Left lung (tissue), 10 donors: ENCODE data around the gene GAL. TPM values are rescaled to one million over a fixed set of nuclear protein-coding genes. Genes with fewer than 3 reads are reported as not detected.
A peak's percentile ranks its signal among the peaks of the same experiment; 100 is the strongest.

Experiments
- ATAC-seq: fragments of 200-7000 bp; cut with Tn5 transposase; one replicate; pipeline ENCODE4 v1.9.1; 2020; ENCODE audit warnings: moderate library complexity
- DNase-seq, 4 donors: peaks; one replicate each; pipeline ENCODE4 v3.0.0-alpha.2; 2013 to 2020
- H3K27ac ChIP-seq, 2 donors: fragments of 200-600 bp; sonication (generic) in 1 of 2; one replicate each; pipeline versions ENCODE4 v1.5.0 to v1.8.0; 2020 to 2021
- H3K27me3 ChIP-seq, 2 donors: fragments of 200-600 bp; sonication (generic) in 1 of 2; one replicate each; pipeline versions ENCODE4 v1.5.0 to v1.8.0; 2020 to 2021
- H3K36me3 ChIP-seq, 2 donors: fragments of 200-600 bp; sonication (generic) in 1 of 2; one replicate each; pipeline versions ENCODE4 v1.5.0 to v1.8.0; 2020 to 2021
- H3K4me1 ChIP-seq, 2 donors: fragments of 200-600 bp; one replicate each; pipeline ENCODE4 v1.8.0; 2021
- H3K4me3 ChIP-seq, 2 donors: fragments of 200-600 bp; sonication (generic) in 1 of 2; one replicate each; pipeline versions ENCODE4 v1.5.0 to v1.8.0; 2020 to 2021; ENCODE audit warnings: mild to moderate bottlenecking in 1 of 2
- H3K9me3 ChIP-seq, 2 donors: fragments of 200-600 bp; sonication (generic) in 1 of 2; one replicate each; pipeline versions ENCODE4 v1.5.0 to v1.8.0; 2020 to 2021
- CTCF ChIP-seq, 2 donors: fragments of 200-600 bp; sonication (generic) in 1 of 2; IDR thresholded peaks; one replicate each; pipeline versions ENCODE4 v1.5.0 to v1.8.0; 2021; ENCODE audit warnings: antibody characterized with exemption in 2 of 2
- intact Hi-C, 2 donors: fragments of 100-400 bp; cut with DNase I; formaldehyde crosslinking; loops; one replicate each; pipeline versions ENCODE4 v1.11.2 to v1.14.2; 2022
- polyA plus RNA-seq, 6 donors: library from polyadenylated mRNA; unstranded; fragments of 120-200 nt; gene quantifications; one replicate each; pipeline ENCODE4 v1.2.1, GENCODE V29; 2013; ENCODE audit not compliant: insufficient read length in 6 of 6
- total RNA-seq, 2 donors: library from RNA; stranded (reverse); fragmentation: NEBNext Ultra II Directional; extraction: Animal tissue kit (Norgen Biotek cat#: 25700); gene quantifications; one replicate each; pipeline ENCODE4 v1.2.1, GENCODE V29; 2021
- donor health status: DM: no; HTN: yes; CAD: no.
- donor health status: DM: no; HTN: no; CAD: no.

Gene GAL
- total and polyA plus RNA-seq, 8 donors: 0.15 to 1.4 TPM; not detected in 6

- TF ChIP-seq CTCF (IDR thresholded peaks at IDR 0.05): no peak
- Histone ChIP-seq H3K36me3 (no peaks in the 10 kb centered on the region), H3K27me3 (peaks cover 0 to 34% of the 10 kb centered on the region in 2 donors), H3K4me1 (no peaks in the 10 kb centered on the region), H3K27ac (no peak overlapping the region), H3K4me3 (no peak overlapping the region), H3K9me3 (no peaks in the 10 kb centered on the region)
- DNase-seq (no peak), ATAC-seq (no peak)
- intact Hi-C loops: no loop called here
Observed at GRCh38 chr11:68655806-68656205, 28.5 kb upstream of the GAL start.

GRCh38 chr11:68657021-68657780, 27.1 kb upstream of the GAL start:
- Histone ChIP-seq H3K4me1 (no peaks in the 10 kb centered on the region), H3K36me3 (no peaks in the 10 kb centered on the region), H3K4me3 (no peak overlapping the region), H3K27ac (no peak overlapping the region), H3K27me3 (peaks cover 0 to 26% of the 10 kb centered on the region in 2 donors), H3K9me3 (no peaks in the 10 kb centered on the region)
- DNase-seq: peak in 1 of 4 donors; percentile 53
- TF ChIP-seq CTCF (IDR thresholded peaks at IDR 0.05): no peak
- intact Hi-C loops: no loop called here
- no peak for ATAC-seq

- no peak overlapping the region for H3K4me3 ChIP-seq
- peaks cover 0 to 19% of the 10 kb centered on the region in 2 donors for H3K27me3 ChIP-seq
- ATAC-seq (no peak), DNase-seq (no peak)
- TF ChIP-seq CTCF (IDR thresholded peaks at IDR 0.05): no peak
- H3K36me3 ChIP-seq: no peaks in the 10 kb centered on the region
- H3K4me1 ChIP-seq: no peaks in the 10 kb centered on the region
- intact Hi-C loops: no loop called here
- no peak overlapping the region for H3K27ac ChIP-seq
- H3K9me3 ChIP-seq: no peaks in the 10 kb centered on the region
Observed at GRCh38 chr11:68658097-68658496, 26.2 kb upstream of the GAL start.

GRCh38 chr11:68658661-68659060, 25.7 kb upstream of the GAL start:
- Histone ChIP-seq H3K27ac (peak overlapping the region in 1 of 2 donors; percentile 39), H3K4me3 (no peak overlapping the region), H3K9me3 (no peaks in the 10 kb centered on the region)

More at GRCh38 chr11:68658661-68659060, 25.7 kb upstream of the GAL start:
- TF ChIP-seq CTCF (IDR thresholded peaks at IDR 0.05): no peak
- intact Hi-C loops: no loop called here
- H3K4me1 ChIP-seq: no peaks in the 10 kb centered on the region
- DNase-seq: peak in 1 of 4 donors; percentile 20
- no peaks in the 10 kb centered on the region for H3K36me3 ChIP-seq
- peaks cover 0 to 19% of the 10 kb centered on the region in 2 donors for H3K27me3 ChIP-seq
- peak; percentile 42 for ATAC-seq
